ENCODE results near the gene SCFD2.

GRCh38 chr4:53055716-53056403, 310.0 kb downstream of the SCFD2 start:
- TF ChIP-seq EZH2 (IDR thresholded peaks at IDR 0.05; ENCODE audit: insufficient read depth, poor library complexity, severe bottlenecking) (no peak), EZH2phosphoT487 (IDR thresholded peaks at IDR 0.05; ENCODE audit: insufficient read depth, low read depth) (no peak)
